ENCODE data around the gene EXOG. TPM values are rescaled to one million over a fixed set of nuclear protein-coding genes. Genes with fewer than 3 reads are reported as not detected.
A peak's percentile ranks its signal among the peaks of the same experiment; 100 is the strongest.
"Not testable (repeated sequence)": the region's sequence is repeated elsewhere in the genome, so short reads cannot be mapped to it uniquely, and the experiment has no call there.

The EXOG gene
- total RNA-seq, 4 donors from 2014 or later: 0.34 to 3.9 (median 3.1) TPM

DNA sequence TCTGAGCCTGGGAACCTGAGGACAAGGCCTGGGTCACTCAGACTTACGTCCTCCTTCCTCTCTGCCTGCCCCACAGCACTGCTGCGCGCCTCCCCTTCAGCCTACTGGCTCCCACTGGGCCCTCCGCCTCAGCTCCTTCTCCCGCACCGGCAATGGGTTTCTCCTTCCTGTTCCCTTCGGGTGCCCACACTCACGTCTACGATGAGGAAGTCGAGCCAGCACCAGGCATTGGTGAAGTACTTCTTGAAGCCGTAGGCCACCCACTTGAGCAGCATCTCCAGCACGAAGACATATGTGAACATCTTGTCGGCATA lies 70.0 kb downstream of the EXOG start:
- intact Hi-C loops (cut with DNase I; ENCODE audit: low total_unique reads): no loop called here
- H3K4me3 ChIP-seq (ENCODE audit: low read depth, poor library complexity, severe bottlenecking): no peak overlapping the region
- TF ChIP-seq, protein P1, sequence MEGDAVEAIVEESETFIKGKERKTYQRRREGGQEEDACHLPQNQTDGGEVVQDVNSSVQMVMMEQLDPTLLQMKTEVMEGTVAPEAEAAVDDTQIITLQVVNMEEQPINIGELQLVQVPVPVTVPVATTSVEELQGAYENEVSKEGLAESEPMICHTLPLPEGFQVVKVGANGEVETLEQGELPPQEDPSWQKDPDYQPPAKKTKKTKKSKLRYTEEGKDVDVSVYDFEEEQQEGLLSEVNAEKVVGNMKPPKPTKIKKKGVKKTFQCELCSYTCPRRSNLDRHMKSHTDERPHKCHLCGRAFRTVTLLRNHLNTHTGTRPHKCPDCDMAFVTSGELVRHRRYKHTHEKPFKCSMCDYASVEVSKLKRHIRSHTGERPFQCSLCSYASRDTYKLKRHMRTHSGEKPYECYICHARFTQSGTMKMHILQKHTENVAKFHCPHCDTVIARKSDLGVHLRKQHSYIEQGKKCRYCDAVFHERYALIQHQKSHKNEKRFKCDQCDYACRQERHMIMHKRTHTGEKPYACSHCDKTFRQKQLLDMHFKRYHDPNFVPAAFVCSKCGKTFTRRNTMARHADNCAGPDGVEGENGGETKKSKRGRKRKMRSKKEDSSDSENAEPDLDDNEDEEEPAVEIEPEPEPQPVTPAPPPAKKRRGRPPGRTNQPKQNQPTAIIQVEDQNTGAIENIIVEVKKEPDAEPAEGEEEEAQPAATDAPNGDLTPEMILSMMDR (IDR thresholded peaks at IDR 0.05): no peak
- no peak for TF ChIP-seq POLR2A (IDR thresholded peaks at IDR 0.05)
- peak in 1 of 2 donors; percentile 82 for DNase-seq (ENCODE audit: low spot score in 2 of 2)
- 84 to 88% methylated on average over 13 of the region's 13 CpGs for WGBS, 2 donors

DNA sequence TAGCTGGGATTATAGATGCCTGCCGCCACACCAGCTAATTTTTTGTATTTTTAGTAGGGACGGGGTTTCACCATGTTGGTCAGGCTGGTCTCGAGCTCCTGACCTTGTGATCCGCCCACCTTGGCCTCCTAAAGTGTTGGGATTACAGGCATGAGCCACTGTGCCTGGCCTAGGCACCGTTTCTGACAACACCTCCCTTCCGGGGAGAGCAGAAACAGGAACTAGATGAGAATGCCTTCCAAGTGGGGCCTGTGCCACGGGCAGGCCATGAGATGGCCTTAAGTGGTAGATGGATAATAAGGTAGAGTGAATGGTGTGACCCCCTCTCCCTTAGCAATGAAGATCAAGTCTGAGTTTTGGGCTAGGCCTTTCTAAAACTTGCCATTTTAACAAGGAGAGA lies 70.7 kb downstream of the EXOG start:
- H3K4me3 ChIP-seq (ENCODE audit: low read depth, poor library complexity, severe bottlenecking); DNase-seq (ENCODE audit: low spot score in 2 of 2); intact Hi-C loops (cut with DNase I; ENCODE audit: low total_unique reads): not testable (repeated sequence)
- 77 to 78% methylated on average over 7 of the region's 7 CpGs for WGBS, 2 donors

DNA sequence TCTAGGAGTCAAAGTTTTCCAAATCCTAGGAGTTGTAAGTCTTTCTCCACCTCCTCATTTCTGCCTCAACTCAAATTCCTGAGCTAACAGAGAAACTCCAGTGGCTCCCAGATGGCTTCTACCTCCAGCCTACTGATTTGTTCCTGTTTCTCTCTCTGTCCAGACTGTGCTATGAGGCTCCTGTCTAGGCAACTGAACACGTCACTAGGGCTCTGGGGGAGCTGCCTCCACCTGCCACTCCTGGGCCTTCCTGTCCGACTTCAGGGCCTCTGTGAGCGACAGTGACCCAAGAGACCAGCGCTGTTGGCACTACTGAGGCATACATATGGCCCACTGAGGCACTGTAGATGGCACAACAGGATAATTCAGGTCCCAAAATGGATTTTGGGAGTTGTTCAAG lies 71.4 kb downstream of the EXOG start:
- WGBS, 2 donors: 89 to 93% methylated on average over 4 of the region's 4 CpGs
- TF ChIP-seq, protein P1 (IDR thresholded peaks at IDR 0.05): no peak
- no peak for TF ChIP-seq POLR2A (IDR thresholded peaks at IDR 0.05)
- intact Hi-C loops (cut with DNase I; ENCODE audit: low total_unique reads): no loop called here
- H3K4me3 ChIP-seq (ENCODE audit: low read depth, poor library complexity, severe bottlenecking): no peak overlapping the region
- DNase-seq (ENCODE audit: low spot score in 2 of 2): no peak

GRCh38 chr3:38573111-38573510 lies 77.0 kb downstream of the EXOG start:
- no peak overlapping the region for H3K4me3 ChIP-seq (ENCODE audit: low read depth, poor library complexity, severe bottlenecking)
- intact Hi-C loops (cut with DNase I; ENCODE audit: low total_unique reads): no loop called here
- TF ChIP-seq, protein P1 (IDR thresholded peaks at IDR 0.05): no peak
- TF ChIP-seq POLR2A (IDR thresholded peaks at IDR 0.05): no peak
- 95% methylated on average over 3 of the region's 3 CpGs for WGBS, 2 donors
- DNase-seq (ENCODE audit: low spot score in 2 of 2): no peak

DNA sequence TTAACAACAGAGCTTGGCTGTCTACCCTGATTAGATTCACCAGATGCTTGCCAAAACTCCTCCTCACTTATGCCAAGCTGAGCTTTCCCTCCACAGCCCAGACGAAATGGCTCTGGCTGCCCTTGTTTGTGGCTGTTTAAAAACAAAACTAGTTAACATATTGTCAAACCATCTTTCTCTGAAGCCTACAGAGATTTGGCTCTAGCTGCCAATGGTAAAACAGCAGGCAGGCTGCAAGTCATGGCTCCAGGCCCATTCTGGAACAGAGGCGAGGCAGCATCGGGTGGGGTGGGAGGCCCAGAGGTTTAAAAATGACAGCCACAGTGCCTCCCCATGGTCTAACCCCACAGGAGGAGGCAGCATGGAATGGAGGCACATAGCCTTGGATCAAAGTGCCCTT lies 77.4 kb downstream of the EXOG start:
- no peak overlapping the region for H3K4me3 ChIP-seq (ENCODE audit: low read depth, poor library complexity, severe bottlenecking)
- TF ChIP-seq, protein P1 (IDR thresholded peaks at IDR 0.05): no peak
- TF ChIP-seq POLR2A (IDR thresholded peaks at IDR 0.05): no peak
- intact Hi-C loops (cut with DNase I; ENCODE audit: low total_unique reads): no loop called here
- peak in 1 of 2 donors; percentile 53 for DNase-seq (ENCODE audit: low spot score in 2 of 2)
- 34% methylated on average over 3 of the region's 3 CpGs for WGBS, 2 donors

- WGBS, 2 donors: 33 to 57% methylated on average over 5 to 6 of the region's 6 CpGs
- peak in 1 of 2 donors; percentile 61 for DNase-seq (ENCODE audit: low spot score in 2 of 2)
Measured at GRCh38 chr3:38574411-38575278, 78.5 kb downstream of the EXOG start.

More at GRCh38 chr3:38574411-38575278, 78.5 kb downstream of the EXOG start:
- no peak overlapping the region for H3K4me3 ChIP-seq (ENCODE audit: low read depth, poor library complexity, severe bottlenecking)
- intact Hi-C loops (cut with DNase I; ENCODE audit: low total_unique reads): no loop called here
- TF ChIP-seq, protein P1 (IDR thresholded peaks at IDR 0.05): no peak
- TF ChIP-seq POLR2A (IDR thresholded peaks at IDR 0.05): no peak

Data from lower leg skin (tissue), 4 donors.